ENCODE results near the gene AACS. TPM values are rescaled to one million over a fixed set of nuclear protein-coding genes. Genes with fewer than 3 reads are reported as not detected.

The AACS gene
- total and polyA plus RNA-seq, 4 donors, result 19.8 to 37.0 (median 24.5) TPM

- WGBS (ENCODE audit: insufficient coverage), result 62% methylated on average over 5 of the region's 10 CpGs
- Histone ChIP-seq H3K36me3 (ENCODE audit: control insufficient read depth, insufficient read depth, low read length) (no peaks in the 10 kb centered on the region), H3K4me1 (ENCODE audit: control insufficient read depth, insufficient read depth, low read length) (peaks cover 59% of the 10 kb centered on the region), H3K27ac (ENCODE audit: low read depth, low read length) (no peak overlapping the region), H3K4me3 (ENCODE audit: low read depth, low read length) (no peak overlapping the region), H3K27me3 (ENCODE audit: control insufficient read depth, insufficient read depth, low read length) (peaks cover 7% of the 10 kb centered on the region), H3K9me3 (ENCODE audit: control insufficient read depth, insufficient read depth, low read length) (no peaks in the 10 kb centered on the region)
- no peak for DNase-seq (ENCODE audit: low read depth in 4 of 6, low spot score in 6 of 6)
Observed at GRCh38 chr12:125191361-125192087, 126.3 kb downstream of the AACS start.

- H3K9me3 ChIP-seq (ENCODE audit: control insufficient read depth, insufficient read depth, low read length), result no peaks in the 10 kb centered on the region
- H3K27me3 ChIP-seq (ENCODE audit: control insufficient read depth, insufficient read depth, low read length), result peaks cover 4% of the 10 kb centered on the region
- DNase-seq (ENCODE audit: low read depth in 4 of 6, low spot score in 6 of 6), result no peak
- WGBS (ENCODE audit: insufficient coverage), result 70% methylated on average over 8 of the region's 9 CpGs
- H3K36me3 ChIP-seq (ENCODE audit: control insufficient read depth, insufficient read depth, low read length), result no peaks in the 10 kb centered on the region
- peaks cover 49% of the 10 kb centered on the region for H3K4me1 ChIP-seq (ENCODE audit: control insufficient read depth, insufficient read depth, low read length)
- H3K27ac ChIP-seq (ENCODE audit: low read depth, low read length), result no peak overlapping the region
- no peak overlapping the region for H3K4me3 ChIP-seq (ENCODE audit: low read depth, low read length)
Observed at GRCh38 chr12:125192690-125193221, 127.5 kb downstream of the AACS start.

Small RNAs within 50 kb of the gene (small RNA-seq; reads per million reads assigned to genes)
- gene AC122688.1 (ENCODE audit: low replicate concordance), result not detected

Other genes with a start within 250 kb of the AACS start
- gene SCARB1, start 201.6 kb upstream of the AACS start, total RNA-seq, result 10 to 100 TPM; 14.9 to 27.4 TPM
- 10 to 100 TPM; 85.0 to 88.4 TPM for gene SCARB1, start 201.6 kb upstream of the AACS start, polyA plus RNA-seq (ENCODE audit: insufficient read length in 2 of 2)
- gene UBC, start 150.8 kb upstream of the AACS start, total RNA-seq, result 1,000 to 10,000 TPM; 1,172 to 1,238 TPM
- gene UBC, start 150.8 kb upstream of the AACS start, polyA plus RNA-seq (ENCODE audit: insufficient read length in 2 of 2), result 1,000 to 10,000 TPM; 1,161 to 1,229 TPM
- gene DHX37, start 76.3 kb upstream of the AACS start, total RNA-seq, result 10 to 100 TPM in 1 of 2 donors, 1 to 10 TPM in 1; 6.3 to 10.5 TPM
- 10 to 100 TPM in 1 of 2 donors, 1 to 10 TPM in 1; 10.0 to 11.3 TPM for gene DHX37, start 76.3 kb upstream of the AACS start, polyA plus RNA-seq (ENCODE audit: insufficient read length in 2 of 2)
- gene BRI3BP, start 71.8 kb upstream of the AACS start, total RNA-seq, result 10 to 100 TPM in 1 of 2 donors, 1 to 10 TPM in 1; 9.6 to 20.5 TPM
- 10 to 100 TPM; 12.7 to 12.9 TPM for gene BRI3BP, start 71.8 kb upstream of the AACS start, polyA plus RNA-seq (ENCODE audit: insufficient read length in 2 of 2)
- gene TMEM132B, start 121.0 kb downstream of the AACS start, total RNA-seq, result 10 to 100 TPM; 25.0 to 33.8 TPM
- 10 to 100 TPM; 25.9 to 39.1 TPM for gene TMEM132B, start 121.0 kb downstream of the AACS start, polyA plus RNA-seq (ENCODE audit: insufficient read length in 2 of 2)

Measured in spinal cord (tissue), 10 donors.